GM21737 (cell line): Measurements from ENCODE around the gene SMYD3.

Source experiments
- ATAC-seq: cut with Tn5 transposase; IDR thresholded peaks from one replicate; pipeline ENCODE4 v1.9.1; 2021; ENCODE audit warnings: mild to moderate bottlenecking, moderate library complexity; ENCODE audit not compliant: unreplicated experiment

Gene SMYD3

GRCh38 chr1:246187834-246188372, 319.2 kb downstream of the SMYD3 start:
- ATAC-seq, result no peak

- no peak for ATAC-seq
These were observed 322.6 kb downstream of the SMYD3 start for GRCh38 chr1:246184503-246184902.

- no peak for ATAC-seq
These were observed 324.8 kb downstream of the SMYD3 start for GRCh38 chr1:246182149-246182851.

GRCh38 chr1:246181241-246181640, 325.8 kb downstream of the SMYD3 start:
- ATAC-seq, result no peak

GRCh38 chr1:246179401-246179800, 327.7 kb downstream of the SMYD3 start:
- ATAC-seq, result no peak

- no peak for ATAC-seq
These were observed 328.3 kb downstream of the SMYD3 start for GRCh38 chr1:246178717-246179311.

- ATAC-seq, result no peak
These were observed 330.7 kb downstream of the SMYD3 start for GRCh38 chr1:246176126-246177024.

GRCh38 chr1:246170574-246171261, 336.4 kb downstream of the SMYD3 start:
- no peak for ATAC-seq

GRCh38 chr1:246169486-246169885, 337.6 kb downstream of the SMYD3 start:
- ATAC-seq, result no peak

- ATAC-seq, result no peak
These were observed 338.1 kb downstream of the SMYD3 start for GRCh38 chr1:246169019-246169418.

- no peak for ATAC-seq
These were observed 340.2 kb downstream of the SMYD3 start for GRCh38 chr1:246166841-246167240.

GRCh38 chr1:246165826-246166709, 341.0 kb downstream of the SMYD3 start:
- ATAC-seq, result no peak

- no peak for ATAC-seq
These were observed 342.3 kb downstream of the SMYD3 start for GRCh38 chr1:246164764-246165163.

GRCh38 chr1:246162560-246162959, 344.5 kb downstream of the SMYD3 start:
- ATAC-seq, result no peak

GRCh38 chr1:246161626-246162025, 345.5 kb downstream of the SMYD3 start:
- no peak for ATAC-seq

- ATAC-seq, result no peak
These were observed 346.2 kb downstream of the SMYD3 start for GRCh38 chr1:246160905-246161304.

GRCh38 chr1:246160374-246160773, 346.7 kb downstream of the SMYD3 start:
- no peak for ATAC-seq

GRCh38 chr1:246159279-246160227, 347.5 kb downstream of the SMYD3 start:
- no peak for ATAC-seq

- ATAC-seq, result no peak
These were observed 348.9 kb downstream of the SMYD3 start for GRCh38 chr1:246158131-246158530.
